HG02943 (cell line): ENCODE results near the gene RSRC1.
"Not testable (repeated sequence)": the region's sequence is repeated elsewhere in the genome, so short reads cannot be mapped to it uniquely, and the experiment has no call there.

Source experiments
- ATAC-seq: cut with Tn5 transposase; IDR thresholded peaks from one replicate; pipeline ENCODE4 v1.9.1; 2021; ENCODE audit warnings: mild to moderate bottlenecking, low read depth, moderate library complexity; ENCODE audit not compliant: unreplicated experiment

The RSRC1 gene

DNA sequence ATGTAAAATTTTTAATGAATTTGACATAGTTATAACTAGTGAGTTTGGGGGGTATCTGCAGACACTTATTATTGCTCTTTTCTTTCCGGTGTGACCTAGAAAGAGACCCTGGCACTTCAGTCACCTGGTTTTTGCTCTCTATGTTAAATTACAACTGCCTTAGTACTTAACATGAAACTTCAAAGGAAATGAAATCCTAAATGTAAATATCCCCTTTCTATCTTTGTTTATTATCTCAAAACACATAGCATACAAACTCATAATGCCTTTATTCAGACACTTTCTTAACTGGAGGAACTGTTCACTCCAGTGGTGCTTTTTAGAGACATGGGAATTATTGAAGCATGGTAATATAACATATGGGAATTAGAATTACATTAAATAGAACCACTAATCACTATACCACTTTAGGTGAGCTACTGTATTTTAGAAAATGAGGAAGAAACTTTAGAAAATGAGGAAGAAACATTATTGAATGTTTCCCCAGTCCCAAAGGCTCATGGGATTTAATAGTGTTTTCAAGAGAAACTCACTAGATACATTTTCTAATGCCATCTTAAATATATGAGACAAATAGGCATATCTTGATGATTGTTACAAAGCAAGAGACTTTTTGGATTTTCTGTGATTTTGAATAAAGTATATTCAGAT, 341.6 kb downstream of the RSRC1 start:
- ATAC-seq, result no peak

DNA sequence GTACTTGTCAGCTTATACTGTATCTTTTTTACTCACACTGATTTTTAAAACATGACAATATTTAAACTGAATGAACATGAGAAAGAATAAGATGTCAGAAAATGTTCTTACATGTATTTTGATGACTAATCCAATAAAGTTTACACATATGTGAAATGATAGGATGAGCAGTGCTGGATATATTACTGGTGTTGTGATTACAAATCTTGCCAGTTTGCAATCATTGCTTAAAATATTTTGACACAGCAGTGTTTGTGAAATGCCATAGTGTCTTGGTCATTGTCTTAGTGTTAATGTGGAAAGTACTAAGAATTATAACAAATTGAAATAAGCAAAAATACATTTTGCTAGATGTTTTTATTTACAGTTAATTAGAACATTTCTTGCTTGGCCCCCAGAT, 342.4 kb downstream of the RSRC1 start:
- no peak for ATAC-seq

DNA sequence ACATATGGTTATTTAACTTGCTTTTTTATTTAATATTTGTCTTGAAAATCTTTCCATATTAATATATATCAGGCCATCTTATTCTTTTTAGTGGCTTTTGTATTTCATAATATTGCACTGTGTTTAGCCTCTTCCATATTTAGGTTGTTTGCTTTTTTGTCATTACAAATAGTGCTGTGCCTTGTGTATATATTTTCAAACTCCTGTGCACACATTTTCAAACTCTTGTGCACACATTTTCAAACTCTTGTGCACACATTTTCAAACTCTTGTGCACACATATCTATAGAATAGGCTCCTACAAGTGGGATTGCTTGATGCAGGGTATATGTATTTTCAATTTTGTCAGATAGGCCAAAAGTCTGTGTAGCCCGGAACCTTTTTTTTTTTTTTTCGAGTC, 343.1 kb downstream of the RSRC1 start:
- no peak for ATAC-seq

DNA sequence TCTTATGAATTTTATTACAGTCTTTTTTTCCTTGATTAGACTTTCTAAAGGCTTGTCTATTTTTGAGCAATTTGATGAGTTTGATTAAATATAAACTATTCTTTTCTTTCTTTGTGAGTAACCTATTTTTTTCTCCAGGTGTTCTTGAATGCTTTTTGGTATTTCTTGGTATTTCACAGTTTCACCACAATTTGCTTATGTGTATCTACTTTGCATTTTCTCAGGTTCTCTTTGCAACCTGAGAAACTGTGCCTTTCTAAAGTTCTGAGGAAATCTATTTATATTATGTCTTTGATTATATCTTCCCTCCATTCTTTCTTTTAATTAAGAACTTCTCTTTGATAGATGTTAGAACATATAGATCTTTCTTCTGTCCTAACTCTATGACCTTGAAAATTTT, 344.0 kb downstream of the RSRC1 start:
- no peak for ATAC-seq

DNA sequence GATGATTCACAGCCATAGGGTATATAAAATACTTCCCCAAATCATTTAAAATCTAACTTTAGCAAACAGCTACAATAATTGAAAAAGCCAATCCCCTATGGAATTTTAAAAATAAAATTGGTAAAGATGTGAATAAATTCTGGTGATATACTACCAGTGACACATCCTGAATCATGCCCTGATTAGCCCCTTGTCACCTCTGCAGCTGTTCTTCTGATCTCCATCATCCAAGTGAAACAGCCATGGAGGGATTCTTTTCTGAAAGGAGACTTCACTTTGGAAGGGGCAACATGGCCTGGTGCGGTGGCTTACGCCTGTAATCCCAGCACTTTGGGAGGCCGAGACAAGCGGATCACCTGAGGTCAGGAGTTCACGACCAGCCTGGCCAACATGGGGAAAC, 345.5 kb downstream of the RSRC1 start:
- ATAC-seq, result no peak

DNA sequence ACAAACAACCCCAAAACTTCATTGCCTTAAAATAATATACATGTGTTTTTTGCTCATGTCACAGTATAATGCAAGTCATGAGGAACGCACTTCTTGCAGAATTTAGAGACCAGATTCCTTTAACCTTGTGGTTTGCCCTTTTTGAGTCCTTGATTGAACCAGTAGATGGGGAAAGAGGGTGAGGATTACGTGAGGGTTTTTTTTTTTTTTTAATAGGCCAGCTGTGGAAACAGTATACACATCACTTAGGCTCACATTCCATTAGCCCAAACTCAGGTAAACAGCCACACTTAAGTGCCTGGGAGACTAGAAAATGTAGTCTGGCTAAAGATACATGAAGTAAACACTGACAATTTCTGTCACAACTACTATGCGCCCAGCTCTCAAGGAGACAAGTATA, 346.2 kb downstream of the RSRC1 start:
- no peak for ATAC-seq

DNA sequence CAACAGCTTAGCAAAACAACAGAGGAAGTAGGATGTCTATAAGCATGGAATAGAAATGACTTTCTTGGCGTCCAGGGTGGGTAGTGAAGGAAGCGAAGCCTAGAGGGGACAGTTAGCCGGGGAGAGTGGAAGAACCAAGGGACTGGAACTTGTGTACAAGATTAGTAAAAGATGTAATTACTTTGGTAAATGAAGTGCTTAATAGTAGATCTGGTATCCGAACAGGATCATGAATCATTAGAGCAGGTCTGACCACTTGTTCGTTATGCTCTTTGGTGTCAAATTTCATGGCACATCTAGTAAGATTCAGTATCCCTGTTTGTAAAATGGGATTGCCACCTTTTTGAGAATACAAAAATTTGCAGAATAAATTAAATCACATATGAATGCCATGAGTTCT, 348.6 kb downstream of the RSRC1 start:
- ATAC-seq, result no peak

DNA sequence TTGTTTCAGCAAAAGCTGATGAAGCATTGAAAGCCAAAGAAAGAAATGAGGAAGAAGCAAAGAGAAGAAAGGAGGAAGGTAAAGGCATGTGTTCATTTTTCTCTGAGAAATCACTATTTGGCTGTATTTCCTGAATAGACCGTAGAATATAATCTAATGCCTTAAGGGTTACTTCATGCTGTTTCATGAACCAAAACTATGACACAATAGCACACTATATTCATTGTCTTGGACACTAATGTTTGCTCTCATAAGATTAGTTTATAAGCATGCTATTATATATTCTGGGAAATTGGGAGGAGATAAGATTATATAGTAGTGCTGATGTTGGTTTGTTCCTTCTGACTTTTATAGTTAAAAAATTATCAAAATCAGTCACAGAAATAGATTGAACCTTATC, 351.0 kb downstream of the RSRC1 start:
- ATAC-seq, result no peak

DNA sequence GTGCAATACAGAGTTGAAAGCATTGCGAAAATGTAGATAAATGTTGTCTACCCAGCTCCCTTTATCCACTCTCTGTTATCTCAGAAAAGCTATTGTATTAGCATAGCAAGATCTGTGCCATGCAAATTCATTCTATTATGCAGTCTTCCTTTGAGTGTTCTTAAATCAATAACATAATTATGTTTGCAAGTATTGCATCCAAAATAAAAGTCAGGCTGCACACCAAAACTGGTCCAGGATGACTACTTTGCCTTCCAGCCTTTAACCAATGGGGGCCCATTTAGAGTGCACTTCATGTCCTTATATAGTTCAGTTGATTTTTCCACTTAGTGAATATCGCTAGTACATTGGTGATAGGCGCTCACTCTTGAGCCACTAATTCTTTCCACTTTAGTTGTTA, 353.7 kb downstream of the RSRC1 start:
- no peak for ATAC-seq

DNA sequence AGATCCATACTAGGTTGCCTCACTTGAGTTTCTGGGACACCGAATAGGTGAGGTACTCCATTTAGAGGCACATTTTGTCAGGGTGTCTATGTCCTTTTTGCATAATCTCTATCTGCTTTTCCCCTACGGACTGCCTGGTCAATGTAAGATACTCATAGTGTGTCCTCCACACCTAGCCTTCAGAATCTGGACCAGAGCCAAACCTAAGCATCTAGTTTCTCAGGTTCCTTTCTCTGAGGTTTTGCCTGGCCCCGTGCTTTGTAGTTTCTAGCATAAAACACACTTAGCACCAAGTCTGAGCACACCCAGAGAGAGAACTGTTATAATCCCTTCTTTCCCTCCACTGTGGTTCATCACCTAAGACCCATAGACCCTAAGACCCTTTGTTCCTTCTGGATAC, 355.2 kb downstream of the RSRC1 start:
- no peak for ATAC-seq

DNA sequence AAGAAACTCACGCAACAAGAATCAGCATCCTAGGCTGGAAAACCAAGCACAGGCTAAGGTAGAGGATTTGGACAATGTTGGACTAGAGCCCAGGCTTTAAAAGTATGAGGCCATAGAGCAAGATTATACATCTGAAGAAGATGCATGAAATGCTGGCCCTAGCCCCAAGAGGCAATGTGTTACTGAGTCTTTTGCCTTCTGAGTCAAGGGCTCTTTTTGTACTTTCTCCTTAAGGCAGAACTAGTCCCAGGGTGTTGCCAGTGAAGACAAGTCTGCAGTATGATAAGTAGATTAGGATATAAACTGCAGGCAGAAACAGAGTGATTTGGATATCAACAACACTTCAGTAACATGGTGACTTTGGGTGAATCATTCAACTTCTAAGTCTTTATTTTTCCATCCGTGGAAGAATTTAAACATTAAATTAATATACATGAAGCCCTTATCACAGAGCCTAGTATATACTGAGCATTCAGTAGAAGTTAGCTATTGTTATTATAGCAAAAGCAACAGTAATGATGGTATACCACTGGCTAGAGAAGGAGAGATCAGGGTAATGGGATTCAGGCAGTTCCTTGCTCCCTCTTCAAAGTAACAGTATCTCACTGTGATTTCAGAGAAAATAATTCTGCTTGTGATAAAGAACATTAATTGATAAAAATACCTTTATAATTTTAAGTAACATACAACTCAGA, 361.2 kb downstream of the RSRC1 start:
- ATAC-seq, result no peak

DNA sequence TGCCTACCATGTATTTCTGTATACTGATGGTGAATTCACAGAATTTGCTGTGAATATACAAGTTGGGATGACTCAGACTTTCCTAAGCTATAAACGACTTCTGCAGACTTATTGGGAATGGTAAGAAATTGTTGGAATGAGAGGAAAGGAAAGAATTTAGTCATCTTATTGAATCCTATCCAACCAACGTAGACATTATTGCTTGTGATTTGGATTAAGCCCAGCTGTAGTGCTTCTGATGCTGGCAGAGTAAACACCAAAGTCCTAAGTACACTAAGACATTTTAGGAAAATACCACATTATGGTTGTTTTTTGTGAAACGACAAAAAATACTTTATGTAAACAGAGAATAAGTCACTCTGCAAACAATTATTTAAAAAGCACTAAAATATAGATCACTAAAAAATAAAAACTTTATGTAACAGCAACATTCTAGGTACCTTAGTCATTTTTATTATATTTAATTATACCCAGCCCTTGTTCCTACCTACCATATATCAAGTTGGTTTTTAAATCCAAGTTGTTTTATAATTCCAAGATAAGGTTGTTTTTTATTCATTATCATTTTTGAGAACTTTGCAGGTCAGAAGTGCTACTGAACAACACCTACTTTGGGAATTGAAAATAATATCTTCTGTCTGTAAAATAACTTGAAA, 361.9 kb downstream of the RSRC1 start:
- no peak for ATAC-seq

DNA sequence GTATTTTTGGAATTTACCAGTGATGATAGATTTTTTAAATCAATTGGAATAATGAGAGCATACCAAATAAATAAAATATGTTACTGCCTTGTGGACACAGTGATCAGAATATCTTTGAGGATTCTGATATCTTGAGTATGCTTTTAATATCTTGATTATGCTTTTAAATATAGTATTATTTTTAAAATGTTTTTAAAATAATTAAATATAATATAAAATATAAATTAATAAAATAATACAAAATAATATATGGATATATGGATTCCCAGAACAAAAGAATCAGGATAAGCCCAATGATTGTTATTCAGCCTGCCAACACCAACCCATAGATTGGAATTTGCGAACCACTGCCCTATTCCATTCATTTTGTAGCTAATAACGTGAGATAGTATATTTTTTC, 369.2 kb downstream of the RSRC1 start:
- no peak for ATAC-seq

DNA sequence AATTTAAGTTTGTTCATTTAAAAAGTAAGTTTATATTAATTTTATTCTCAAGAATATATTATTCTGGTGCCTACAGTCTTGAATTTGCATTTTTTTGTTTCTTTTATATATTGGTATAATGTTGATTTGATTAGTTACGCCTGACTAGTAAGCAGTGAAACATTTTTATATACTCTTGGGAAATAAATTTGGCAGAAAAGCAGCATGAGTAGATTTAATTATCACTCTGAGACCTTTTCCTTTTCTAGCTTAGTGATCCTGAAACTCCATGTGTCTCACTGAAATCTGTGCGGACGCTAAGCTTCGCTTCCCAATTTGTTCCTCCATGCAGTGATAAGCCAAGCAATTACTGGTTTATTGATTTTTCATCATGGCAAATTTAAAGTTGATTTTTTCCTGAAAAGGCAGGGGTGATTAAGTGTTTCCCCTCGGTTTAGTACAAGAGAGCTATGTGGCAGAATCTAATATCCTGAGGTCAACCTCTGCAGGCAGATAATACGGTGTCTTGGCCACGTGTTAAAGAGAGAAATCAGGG, 373.9 kb downstream of the RSRC1 start:
- no peak for ATAC-seq

DNA sequence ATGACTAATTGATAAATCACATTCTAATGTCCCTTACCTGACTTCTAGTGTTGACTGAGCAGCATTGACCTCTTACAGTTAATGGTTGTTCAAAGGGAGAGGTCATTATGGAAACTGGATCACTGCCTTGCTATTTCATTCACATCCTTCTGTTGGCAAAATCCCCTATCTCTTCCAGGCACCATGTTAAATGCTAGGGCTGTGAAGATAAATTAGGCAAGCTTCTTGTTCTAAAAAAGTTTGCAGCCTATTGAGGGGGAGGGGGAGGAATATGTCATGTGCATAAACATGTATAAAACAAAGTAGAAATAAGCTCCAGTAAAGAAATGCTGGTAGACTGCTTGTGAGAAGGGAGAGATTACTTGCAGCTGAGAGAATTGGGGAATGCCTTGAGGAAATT, 376.3 kb downstream of the RSRC1 start:
- ATAC-seq, result no peak

DNA sequence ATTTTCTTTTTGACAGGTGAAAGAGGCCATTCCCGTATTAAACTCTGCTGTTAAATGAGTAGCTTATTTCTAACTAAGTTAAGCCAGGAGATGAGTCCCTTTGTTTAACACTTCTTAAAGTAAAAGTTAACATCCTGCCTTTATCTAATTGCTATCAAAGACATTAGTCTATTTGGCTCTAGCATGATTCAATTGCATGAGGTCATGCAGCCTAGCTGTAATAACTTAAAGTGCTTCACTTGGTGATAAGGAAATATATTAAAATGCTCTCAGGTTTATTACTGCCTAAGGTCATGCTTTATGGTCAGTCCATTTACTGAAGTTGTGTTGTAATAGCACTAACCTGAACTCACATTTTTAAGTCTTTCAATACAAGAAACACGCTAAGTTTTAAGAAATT, 378.8 kb downstream of the RSRC1 start:
- no peak for ATAC-seq

DNA sequence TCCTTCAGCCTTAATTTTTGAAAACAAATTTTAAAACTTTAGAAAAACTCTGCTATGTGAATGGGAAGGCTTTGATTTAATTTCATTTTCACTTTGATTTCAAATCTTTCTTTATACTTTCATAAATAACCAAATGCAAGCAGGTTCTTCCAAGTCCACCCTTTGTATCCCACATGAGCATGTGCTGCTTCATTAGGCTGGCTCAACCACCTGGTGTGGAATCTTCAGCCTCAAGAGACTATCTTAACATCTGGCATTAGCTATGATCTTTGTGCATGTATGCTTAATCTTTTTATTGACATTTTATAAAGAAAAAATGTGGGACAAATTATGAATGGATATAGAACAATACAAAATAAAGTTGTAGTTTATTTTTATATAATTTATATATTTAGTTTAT, 379.3 kb downstream of the RSRC1 start:
- ATAC-seq, result no peak

DNA sequence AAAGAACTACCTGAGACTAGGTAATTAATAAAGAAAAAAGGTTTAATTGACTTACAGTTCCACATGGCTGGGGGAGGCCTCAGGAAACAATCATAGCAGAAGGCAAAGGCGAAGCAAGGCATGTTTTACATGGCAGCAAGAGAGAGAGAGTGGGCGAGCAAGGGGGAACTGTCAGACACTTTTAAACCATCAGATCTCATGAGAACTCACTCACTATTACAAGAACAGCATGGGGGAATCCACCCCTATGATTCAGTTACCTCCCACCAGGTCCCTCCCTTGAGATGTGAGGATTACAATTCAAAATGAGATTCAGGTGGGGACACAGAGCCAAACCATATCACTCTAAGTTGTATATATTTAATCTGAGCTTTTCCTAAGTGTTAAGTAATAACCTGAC, 382.1 kb downstream of the RSRC1 start:
- ATAC-seq, result no peak

DNA sequence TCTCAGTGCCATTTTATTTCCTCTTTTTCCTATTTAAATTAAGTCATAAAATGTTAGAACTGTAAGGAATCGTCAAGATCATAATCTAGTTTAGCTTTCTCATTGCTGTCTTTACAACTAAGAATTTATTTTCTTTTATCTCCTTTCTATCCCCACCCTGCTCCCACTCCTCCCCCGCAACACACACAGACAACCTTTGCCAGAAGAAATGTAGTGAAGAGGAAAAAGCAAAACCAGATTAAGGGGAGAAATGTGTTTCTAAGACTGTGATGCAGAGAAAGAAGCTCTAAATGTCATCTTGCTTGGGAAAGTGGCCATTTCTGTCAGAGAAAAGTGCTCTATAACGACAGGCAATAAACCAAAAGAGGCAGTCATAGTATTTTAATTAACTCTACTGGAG, 382.8 kb downstream of the RSRC1 start:
- no peak for ATAC-seq

DNA sequence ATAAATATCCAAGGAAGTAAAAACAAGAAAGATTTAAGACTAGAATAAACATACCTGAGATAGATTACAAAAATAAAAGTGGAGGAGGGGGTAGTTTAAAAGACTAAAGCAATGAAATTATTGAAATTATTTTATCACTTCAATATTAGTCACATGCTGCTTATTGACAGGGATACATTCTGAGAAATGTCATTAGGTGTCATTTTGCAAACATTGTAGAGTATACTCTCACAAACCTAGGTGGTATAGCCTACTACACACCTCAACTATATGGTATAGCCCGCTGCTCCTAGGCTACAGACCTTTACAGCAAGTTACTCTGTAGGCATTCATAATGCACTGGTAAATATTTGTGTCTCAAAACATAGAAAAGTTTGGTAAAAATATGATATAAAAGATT, 384.0 kb downstream of the RSRC1 start:
- ATAC-seq, result no peak

DNA sequence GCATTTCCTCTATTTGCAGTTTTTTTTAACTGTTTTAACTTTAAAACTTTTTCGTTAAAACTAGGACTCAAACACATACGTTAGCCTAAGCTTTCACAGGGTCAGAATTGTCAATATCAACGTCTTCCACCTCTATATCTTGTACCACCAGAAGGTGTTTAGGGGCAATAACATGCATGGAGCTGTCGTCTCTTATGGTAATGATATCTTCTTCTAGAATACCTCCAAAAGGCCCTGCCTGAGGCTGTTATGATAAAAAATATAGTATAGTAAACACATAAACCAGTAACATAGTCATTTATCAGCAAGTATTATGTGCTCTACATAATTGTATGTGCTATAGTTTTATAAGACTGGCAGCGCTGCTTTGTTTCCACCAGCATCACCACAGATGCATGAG, 384.8 kb downstream of the RSRC1 start:
- ATAC-seq, result no peak

DNA sequence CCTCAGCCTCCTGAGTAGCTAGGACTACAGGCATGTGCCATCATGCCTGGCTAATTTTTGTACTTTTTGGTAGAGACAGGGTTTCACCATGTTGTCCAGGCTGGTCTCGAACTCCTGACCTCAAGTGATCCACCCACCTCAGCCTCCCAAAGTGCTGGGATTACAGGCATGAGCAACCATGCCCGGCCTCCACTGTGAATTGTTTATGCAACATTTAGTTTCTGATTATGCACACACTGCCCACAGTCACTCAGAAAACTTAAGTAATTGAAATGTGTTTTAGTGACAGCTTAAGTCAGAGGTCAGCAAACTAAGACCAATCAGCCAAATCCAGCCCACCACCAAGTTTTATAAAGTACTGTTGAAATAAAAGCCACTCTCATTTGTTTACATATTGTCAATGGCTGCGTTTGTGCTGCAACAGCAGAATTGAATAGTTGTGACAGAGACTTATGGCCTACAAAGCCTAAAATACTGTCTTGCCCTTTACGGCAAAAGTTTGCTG, 385.6 kb downstream of the RSRC1 start:
- not testable (repeated sequence) for ATAC-seq
